Choroid plexus epithelial cell (primary cell): ENCODE results near the gene RAC2.

ENCODE experiments used
- DNase-seq: peaks from one replicate; pipeline ENCODE4 v3.0.0-alpha.2; 2010; ENCODE audit warnings: low read depth
- H3K4me3 ChIP-seq: 2 replicates; pipeline ENCODE4 v1.5.1; 2011; ENCODE audit warnings: low read depth, mild to moderate bottlenecking, control low read depth, low read length, moderate library complexity
- TF ChIP-seq, protein P1 (sequence below): conservative IDR thresholded peaks from 2 replicates; pipeline ENCODE4 v1.5.1; 2011; ENCODE audit warnings: low read depth, mild to moderate bottlenecking, control low read depth, inconsistent platforms, low read length, moderate library complexity

Gene RAC2

DNA sequence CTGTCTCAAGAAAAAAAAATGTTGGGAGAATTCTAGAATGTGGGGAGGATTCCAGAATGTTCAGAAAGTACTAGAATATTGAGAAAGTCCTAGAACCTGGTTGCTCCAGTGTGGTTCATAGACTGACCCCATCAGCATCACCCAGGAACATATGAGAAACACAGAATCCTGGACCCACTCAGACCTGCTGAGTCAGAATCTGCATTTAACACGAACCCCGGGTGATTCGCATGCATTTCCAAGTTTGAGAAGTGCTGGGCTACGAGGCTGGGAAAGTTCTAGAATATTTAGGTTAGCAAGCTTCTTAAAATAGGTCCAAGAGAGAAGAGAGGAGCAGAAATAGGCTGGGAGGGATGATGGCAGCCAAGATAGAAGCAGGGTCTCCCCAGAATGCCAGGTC is 62.4 kb downstream of the RAC2 start:
- no peak for DNase-seq
- H3K4me3 ChIP-seq: no peak overlapping the region
- TF ChIP-seq, protein P1, sequence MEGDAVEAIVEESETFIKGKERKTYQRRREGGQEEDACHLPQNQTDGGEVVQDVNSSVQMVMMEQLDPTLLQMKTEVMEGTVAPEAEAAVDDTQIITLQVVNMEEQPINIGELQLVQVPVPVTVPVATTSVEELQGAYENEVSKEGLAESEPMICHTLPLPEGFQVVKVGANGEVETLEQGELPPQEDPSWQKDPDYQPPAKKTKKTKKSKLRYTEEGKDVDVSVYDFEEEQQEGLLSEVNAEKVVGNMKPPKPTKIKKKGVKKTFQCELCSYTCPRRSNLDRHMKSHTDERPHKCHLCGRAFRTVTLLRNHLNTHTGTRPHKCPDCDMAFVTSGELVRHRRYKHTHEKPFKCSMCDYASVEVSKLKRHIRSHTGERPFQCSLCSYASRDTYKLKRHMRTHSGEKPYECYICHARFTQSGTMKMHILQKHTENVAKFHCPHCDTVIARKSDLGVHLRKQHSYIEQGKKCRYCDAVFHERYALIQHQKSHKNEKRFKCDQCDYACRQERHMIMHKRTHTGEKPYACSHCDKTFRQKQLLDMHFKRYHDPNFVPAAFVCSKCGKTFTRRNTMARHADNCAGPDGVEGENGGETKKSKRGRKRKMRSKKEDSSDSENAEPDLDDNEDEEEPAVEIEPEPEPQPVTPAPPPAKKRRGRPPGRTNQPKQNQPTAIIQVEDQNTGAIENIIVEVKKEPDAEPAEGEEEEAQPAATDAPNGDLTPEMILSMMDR: no peak

DNA sequence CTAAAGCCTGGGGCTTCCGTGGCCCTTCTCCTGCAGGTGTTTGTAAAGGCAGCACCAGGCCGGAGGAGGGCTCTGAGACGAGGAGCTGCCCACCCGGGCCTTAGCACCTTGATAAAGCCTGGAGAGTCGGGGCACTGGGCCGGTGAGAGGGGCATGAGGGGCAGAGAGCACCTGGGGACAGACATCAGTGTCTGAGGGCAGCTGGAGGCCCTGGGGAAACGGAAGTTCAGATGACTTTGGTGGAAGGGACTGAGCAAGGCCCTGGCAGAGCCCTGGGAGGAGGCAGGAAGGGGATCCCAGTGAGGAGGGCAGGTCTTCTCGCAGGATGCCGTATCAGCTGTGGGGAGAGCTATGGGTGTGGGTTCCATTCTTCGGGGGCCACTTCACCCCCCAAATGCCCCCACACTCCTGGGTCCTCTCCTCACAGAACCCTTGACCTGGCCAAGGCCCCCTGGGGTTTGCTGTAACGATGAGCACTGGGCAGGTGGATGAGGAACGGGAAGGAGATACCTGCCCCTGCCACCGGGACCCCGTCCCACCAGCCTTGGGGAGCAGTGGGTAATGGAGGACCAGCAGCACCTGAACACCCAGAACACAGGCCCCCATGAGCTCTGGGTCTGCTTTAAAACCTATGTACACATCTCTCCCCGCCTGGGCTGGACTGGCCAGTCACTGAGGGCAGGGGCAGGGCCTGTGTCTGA is 63.4 kb downstream of the RAC2 start:
- H3K4me3 ChIP-seq: no peak overlapping the region
- DNase-seq: no peak
- TF ChIP-seq, protein P1: no peak

DNA sequence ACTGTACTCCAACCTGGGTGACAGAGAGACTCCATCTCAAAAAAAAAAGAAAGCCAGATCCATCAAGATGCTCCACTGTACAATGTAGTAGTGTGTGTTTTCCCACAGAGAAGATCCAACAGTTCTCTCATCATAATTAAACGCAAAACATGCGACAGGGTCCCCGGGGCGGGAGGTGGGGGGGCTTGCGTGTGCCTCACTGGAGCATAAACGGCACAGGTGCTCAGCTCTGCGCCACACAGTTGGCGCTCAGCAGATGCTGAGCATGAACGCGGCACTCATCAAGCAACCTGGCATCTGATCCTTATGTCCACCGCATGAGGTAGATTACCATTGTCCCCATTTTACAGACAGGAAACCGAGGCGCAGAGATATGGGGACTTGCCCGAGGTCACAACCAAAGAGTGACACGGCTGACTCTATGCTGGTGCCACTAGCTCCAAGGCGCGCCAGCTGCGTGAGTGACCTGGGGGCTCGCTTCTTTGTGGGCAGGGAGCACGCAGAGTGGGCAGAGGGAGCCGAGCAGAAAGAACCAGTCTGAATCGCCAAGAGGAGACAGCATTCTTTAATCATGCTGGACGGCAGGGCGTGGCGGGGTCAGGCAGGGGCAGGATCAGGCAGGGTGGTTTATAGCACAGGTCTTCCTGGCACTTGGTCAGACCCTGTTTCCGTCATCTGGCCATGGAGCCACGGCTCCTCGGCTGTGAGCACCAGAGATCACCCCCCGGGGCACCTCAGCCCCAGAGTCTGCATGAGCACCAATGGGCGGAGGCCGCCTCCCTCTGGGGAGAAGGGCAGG is 64.2 kb downstream of the RAC2 start:
- DNase-seq: no peak
- TF ChIP-seq, protein P1: no peak
- H3K4me3 ChIP-seq: no peak overlapping the region

DNA sequence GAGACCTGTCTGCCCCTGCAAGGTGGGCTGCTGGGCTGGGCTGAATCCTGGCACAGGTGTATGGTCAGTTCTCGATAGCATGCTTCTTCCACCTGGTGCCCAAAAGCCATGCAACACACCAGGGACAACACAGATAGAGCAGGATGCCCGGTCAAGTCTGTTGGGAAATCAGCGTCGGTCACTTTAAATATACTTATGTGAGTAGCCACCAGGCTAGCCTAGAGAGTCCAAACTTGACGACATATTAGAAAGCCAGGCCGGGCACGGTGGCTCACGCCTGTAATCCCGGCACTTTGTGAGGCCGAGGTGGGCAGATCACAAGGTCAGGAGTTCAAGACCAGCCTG is 65.0 kb downstream of the RAC2 start:
- DNase-seq: no peak
- TF ChIP-seq, protein P1: no peak
- H3K4me3 ChIP-seq: no peak overlapping the region

DNA sequence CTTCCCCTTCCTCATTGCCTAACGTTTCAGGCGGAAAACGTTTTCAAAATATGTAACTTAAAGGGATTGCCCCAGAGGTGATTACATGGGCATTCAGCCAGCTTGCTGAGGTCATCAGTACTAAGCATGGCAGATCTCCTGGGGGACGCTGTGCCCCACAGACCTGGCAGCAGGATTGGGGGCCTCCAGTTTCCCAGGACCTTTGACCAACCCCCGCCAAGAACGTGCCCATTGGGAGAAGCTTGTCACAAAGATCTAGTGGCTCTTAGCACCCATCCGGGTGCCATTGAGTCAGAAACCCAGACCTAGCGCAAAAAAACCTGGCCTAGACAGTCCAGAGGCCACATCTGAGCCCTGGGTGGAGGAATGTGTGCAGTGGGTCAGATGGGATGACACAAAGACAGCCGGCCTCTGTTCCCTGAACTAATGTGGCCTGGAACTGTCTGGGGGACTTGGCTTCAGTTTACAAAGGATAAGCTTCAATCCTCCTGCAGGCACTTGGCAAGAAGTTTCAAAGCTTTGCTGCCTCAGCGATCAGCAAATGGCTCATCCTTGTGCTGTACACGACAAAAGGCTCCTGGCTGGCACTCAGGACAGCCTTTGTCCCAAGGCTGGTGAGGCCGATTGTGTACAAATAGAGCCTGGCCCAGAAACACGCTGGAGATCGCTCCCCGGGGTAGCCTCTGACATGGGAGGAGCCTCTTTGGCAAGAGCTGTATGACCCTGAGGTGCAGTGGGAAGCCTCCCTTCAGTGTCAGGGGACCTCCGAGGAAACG is 65.5 kb downstream of the RAC2 start:
- H3K4me3 ChIP-seq: no peak overlapping the region
- TF ChIP-seq, protein P1: no peak
- DNase-seq: peak; percentile 51

DNA sequence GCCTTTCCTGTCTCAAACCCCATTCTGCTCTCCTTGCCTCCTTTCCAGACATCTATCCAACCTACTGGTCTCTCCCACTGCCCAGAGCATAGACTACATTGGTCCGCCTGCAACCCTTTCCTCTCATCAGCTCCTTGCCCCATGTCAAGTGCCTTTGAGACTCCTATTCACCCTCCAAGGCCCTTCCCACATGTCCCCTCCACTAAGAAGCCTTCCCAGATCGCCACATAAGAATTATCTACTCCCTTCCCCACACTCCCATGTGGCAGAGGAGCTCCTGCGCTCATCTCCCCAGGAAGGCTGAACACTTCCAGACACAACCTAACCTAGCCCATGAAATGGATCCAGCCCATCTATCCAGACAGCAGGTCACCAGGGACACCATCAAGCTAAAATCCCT is 66.3 kb downstream of the RAC2 start:
- no peak for DNase-seq
- H3K4me3 ChIP-seq: no peak overlapping the region
- TF ChIP-seq, protein P1: no peak
